ENCODE measurements around the gene DNASE1.

DNASE1 gene

DNA sequence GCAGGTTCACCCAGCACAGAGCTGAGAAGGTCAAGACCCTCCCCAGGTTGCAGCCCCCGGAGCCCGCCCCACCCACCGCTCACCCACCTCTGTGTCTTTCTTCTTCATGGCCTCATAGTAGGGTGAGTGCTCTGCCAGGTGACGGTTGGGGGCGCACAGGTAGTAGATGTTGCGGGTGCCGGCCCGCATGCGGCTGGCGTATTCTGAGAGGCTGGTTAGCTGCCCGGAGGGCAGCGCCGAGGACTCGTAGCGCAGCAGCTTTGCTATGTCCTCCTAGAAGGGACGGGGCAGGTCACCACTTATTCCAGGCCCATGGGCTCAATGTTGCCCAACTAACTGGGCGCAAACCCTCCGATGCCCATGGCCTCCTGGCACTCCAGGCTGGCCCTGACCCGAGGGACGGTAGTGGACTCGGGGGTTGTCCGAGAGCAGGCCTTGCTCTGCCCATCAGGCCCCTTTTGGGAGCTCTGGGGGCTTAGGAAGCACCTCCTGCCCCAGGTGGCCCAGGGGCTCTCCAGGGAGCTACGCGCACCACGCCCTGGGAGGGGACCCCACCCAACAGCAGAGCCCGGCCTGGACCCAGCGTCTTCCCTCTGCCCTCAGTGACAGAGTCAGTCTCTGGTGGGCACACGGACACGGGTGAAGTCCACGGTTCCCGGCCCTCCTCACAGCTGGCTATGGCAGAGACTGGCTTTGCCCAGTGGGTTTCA lies 9.9 kb downstream of the DNASE1 start:
- no CpG with 5 or more reads among the region's 31 CpGs for WGBS (ENCODE audit: insufficient coverage, insufficient read length)
- H3K9me3 ChIP-seq (ENCODE audit: control insufficient read depth, insufficient read depth, low read length): no peaks in the 10 kb centered on the region
- DNase-seq (ENCODE audit: low read depth, low spot score): no peak
- H3K36me3 ChIP-seq (ENCODE audit: control insufficient read depth, insufficient read depth, low read length): peaks cover 47% of the 10 kb centered on the region
- H3K27me3 ChIP-seq (ENCODE audit: control insufficient read depth, insufficient read depth, low read length): no peaks in the 10 kb centered on the region
- no peaks in the 10 kb centered on the region for H3K4me1 ChIP-seq (ENCODE audit: control insufficient read depth, insufficient read depth, low read length)
- H3K27ac ChIP-seq (ENCODE audit: low read length): no peak overlapping the region
- no peak overlapping the region for H3K4me3 ChIP-seq (ENCODE audit: low read length)

DNA sequence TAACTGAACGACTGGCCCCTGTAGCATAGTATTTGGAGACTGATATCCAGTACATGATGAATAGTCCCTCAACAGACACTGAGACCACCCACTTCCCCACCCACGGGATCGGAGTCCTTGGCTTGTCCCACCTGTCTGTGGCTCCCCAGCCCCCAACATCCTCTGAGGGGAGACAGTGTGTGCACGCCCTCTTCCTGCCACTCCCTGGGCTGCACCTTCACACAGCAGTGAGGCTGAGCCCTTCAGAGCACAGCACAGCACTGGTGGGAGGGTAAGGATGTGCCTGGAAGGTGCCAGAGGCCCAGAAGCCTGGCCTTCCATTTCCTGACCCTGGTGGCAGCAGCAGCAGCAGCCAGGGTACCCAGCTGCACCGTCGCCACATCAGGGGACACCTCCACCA lies 11.0 kb downstream of the DNASE1 start:
- WGBS (ENCODE audit: insufficient coverage, insufficient read length): no CpG with 5 or more reads among the region's 6 CpGs
- Histone ChIP-seq H3K27ac (ENCODE audit: low read length) (no peak overlapping the region), H3K4me3 (ENCODE audit: low read length) (no peak overlapping the region), H3K9me3 (ENCODE audit: control insufficient read depth, insufficient read depth, low read length) (no peaks in the 10 kb centered on the region), H3K4me1 (ENCODE audit: control insufficient read depth, insufficient read depth, low read length) (no peaks in the 10 kb centered on the region), H3K27me3 (ENCODE audit: control insufficient read depth, insufficient read depth, low read length) (no peaks in the 10 kb centered on the region), H3K36me3 (ENCODE audit: control insufficient read depth, insufficient read depth, low read length) (peaks cover 47% of the 10 kb centered on the region)
- no peak for DNase-seq (ENCODE audit: low read depth, low spot score)

DNA sequence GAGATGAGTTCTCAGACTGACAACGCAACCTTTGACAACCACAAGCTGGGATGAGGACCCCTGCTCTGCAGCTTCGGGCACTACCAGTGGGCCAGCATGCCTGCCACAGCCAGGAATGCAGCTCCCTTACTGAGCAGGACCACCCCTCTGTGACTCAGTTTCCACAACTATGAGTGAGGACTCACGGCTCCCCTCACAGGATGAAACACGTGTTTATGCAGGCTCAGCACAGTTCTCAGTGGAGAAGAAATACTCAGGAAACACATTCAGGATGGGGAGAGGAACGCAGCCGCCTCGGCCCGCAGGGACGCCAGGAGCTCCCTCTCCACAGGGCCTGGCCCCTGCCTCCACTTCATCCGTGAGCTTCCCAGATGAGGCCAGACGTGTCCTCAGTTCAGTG lies 14.1 kb downstream of the DNASE1 start:
- Histone ChIP-seq H3K27ac (ENCODE audit: low read length) (no peak overlapping the region), H3K4me1 (ENCODE audit: control insufficient read depth, insufficient read depth, low read length) (no peaks in the 10 kb centered on the region), H3K9me3 (ENCODE audit: control insufficient read depth, insufficient read depth, low read length) (no peaks in the 10 kb centered on the region), H3K4me3 (ENCODE audit: low read length) (no peak overlapping the region), H3K27me3 (ENCODE audit: control insufficient read depth, insufficient read depth, low read length) (no peaks in the 10 kb centered on the region), H3K36me3 (ENCODE audit: control insufficient read depth, insufficient read depth, low read length) (peaks cover 39% of the 10 kb centered on the region)
- no peak for DNase-seq (ENCODE audit: low read depth, low spot score)
- WGBS (ENCODE audit: insufficient coverage, insufficient read length): no CpG with 5 or more reads among the region's 11 CpGs

DNA sequence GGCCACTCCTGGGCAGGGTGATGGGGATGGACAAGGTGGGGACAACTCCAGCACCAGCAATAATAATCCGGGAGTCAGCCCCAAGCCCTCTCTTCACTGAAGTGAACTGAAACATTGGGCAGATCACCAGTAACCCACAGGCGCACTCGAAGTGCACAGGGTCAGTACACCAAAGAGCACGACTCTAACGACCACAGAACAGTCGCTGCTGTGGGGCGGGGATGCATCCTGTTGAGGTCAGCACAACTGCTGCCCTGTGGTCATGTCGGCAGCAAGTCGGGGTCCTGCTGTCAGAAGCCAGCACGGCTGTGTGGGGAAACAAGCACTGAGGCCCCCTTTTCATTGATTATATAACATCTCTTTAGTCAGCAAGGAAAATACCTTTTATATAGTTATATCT lies 14.6 kb downstream of the DNASE1 start:
- Histone ChIP-seq H3K27me3 (ENCODE audit: control insufficient read depth, insufficient read depth, low read length) (no peaks in the 10 kb centered on the region), H3K4me1 (ENCODE audit: control insufficient read depth, insufficient read depth, low read length) (no peaks in the 10 kb centered on the region), H3K36me3 (ENCODE audit: control insufficient read depth, insufficient read depth, low read length) (peaks cover 40% of the 10 kb centered on the region), H3K4me3 (ENCODE audit: low read length) (no peak overlapping the region), H3K27ac (ENCODE audit: low read length) (no peak overlapping the region), H3K9me3 (ENCODE audit: control insufficient read depth, insufficient read depth, low read length) (no peaks in the 10 kb centered on the region)
- no peak for DNase-seq (ENCODE audit: low read depth, low spot score)
- no CpG with 5 or more reads among the region's 10 CpGs for WGBS (ENCODE audit: insufficient coverage, insufficient read length)

DNA sequence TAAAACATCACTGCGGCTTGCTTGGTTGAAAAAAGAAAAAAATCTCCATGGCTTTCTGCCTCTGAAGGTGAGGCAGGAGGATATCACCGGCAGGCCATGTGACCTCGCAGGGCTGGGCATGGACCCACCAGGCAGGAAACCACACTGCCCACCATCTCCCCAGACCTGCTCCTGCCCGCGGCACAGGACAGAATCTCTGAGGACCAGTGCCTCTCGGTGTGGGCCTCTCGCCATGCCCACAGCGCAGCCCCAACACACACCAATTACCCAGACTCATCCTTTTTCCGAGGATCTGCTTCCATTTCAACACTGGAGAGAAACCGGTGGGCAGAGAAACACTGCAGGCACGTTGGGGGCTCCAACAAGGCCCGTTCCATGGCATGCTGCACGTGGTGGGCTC lies 16.2 kb downstream of the DNASE1 start:
- Histone ChIP-seq H3K27ac (ENCODE audit: low read length) (no peak overlapping the region), H3K4me1 (ENCODE audit: control insufficient read depth, insufficient read depth, low read length) (no peaks in the 10 kb centered on the region), H3K9me3 (ENCODE audit: control insufficient read depth, insufficient read depth, low read length) (no peaks in the 10 kb centered on the region), H3K4me3 (ENCODE audit: low read length) (no peak overlapping the region), H3K36me3 (ENCODE audit: control insufficient read depth, insufficient read depth, low read length) (peaks cover 42% of the 10 kb centered on the region), H3K27me3 (ENCODE audit: control insufficient read depth, insufficient read depth, low read length) (no peaks in the 10 kb centered on the region)
- whole genome bisulfite sequencing (ENCODE audit: insufficient coverage, insufficient read length): no CpG with 5 or more reads among the region's 13 CpGs
- DNase-seq (ENCODE audit: low read depth, low spot score): no peak

DNA sequence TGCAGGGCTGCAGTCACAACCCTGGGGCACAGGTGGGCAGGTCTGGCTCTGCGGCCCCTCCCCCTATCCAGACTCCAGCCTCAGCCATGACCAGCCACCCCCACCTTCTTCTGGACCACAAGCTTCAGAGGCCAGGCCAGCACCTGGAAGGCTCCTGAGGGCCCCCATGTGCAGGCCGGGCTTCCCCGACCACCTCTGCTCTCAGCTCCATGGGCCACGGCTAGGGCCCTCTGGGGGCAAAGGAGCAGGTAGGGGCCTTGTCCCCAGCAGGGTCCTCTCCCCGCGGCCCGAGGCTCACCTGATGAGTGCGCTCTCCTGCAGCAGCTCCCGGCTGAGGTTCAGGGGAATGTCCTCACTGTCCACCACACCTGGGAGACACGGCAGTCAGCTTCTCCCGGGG lies 16.9 kb downstream of the DNASE1 start:
- no peak overlapping the region for H3K27ac ChIP-seq (ENCODE audit: low read length)
- H3K27me3 ChIP-seq (ENCODE audit: control insufficient read depth, insufficient read depth, low read length): no peaks in the 10 kb centered on the region
- no peaks in the 10 kb centered on the region for H3K9me3 ChIP-seq (ENCODE audit: control insufficient read depth, insufficient read depth, low read length)
- H3K4me1 ChIP-seq (ENCODE audit: control insufficient read depth, insufficient read depth, low read length): no peaks in the 10 kb centered on the region
- no peak for DNase-seq (ENCODE audit: low read depth, low spot score)
- peaks cover 44% of the 10 kb centered on the region for H3K36me3 ChIP-seq (ENCODE audit: control insufficient read depth, insufficient read depth, low read length)
- no peak overlapping the region for H3K4me3 ChIP-seq (ENCODE audit: low read length)
- WGBS (ENCODE audit: insufficient coverage, insufficient read length): no CpG with 5 or more reads among the region's 11 CpGs

DNA sequence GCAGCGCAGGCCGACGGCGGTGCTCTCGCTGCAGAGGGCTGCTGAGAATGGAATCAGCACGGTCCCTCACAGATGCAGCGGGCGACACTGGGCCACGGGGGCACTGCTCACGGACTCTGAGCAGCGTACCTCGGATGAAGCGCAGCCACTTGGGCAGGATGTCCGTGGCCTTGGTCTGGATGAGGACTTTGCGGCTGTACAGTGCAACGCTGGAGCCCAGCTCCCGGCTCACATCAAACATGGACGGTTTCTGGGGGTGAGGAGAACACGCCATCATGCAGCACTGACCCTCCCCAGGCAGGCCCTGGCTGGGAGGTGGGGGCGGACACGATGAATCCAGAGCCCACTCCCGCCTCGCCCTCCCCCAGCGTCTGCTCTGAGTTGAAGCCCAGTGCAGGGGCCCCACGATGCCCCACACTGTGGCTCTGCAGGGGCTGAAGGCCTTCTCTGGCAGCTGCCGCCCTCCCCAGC lies 18.1 kb downstream of the DNASE1 start:
- DNase-seq (ENCODE audit: low read depth, low spot score): no peak
- no peak overlapping the region for H3K4me3 ChIP-seq (ENCODE audit: low read length)
- H3K9me3 ChIP-seq (ENCODE audit: control insufficient read depth, insufficient read depth, low read length): no peaks in the 10 kb centered on the region
- no peaks in the 10 kb centered on the region for H3K4me1 ChIP-seq (ENCODE audit: control insufficient read depth, insufficient read depth, low read length)
- WGBS (ENCODE audit: insufficient coverage, insufficient read length): no CpG with 5 or more reads among the region's 26 CpGs
- H3K27ac ChIP-seq (ENCODE audit: low read length): no peak overlapping the region
- H3K27me3 ChIP-seq (ENCODE audit: control insufficient read depth, insufficient read depth, low read length): no peaks in the 10 kb centered on the region
- peaks cover 44% of the 10 kb centered on the region for H3K36me3 ChIP-seq (ENCODE audit: control insufficient read depth, insufficient read depth, low read length)

DNA sequence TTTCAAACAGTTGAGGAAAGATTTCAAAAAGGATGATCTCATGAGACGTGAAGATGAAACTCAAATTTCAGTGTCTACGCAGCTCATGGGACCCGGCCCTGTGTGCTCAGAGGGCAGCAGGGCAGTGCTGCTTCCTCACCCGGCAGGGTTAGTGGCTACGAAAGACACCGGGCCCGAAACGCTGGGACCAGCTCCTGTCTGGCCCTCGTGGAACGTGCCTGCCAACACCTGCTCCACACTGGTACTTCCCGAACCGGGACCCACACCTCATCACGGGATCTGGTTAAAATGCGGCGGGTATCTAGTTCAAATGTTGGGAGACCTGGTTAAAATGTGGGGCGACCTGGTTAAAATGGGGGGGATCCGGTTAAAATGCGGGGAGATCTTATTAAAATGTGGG lies 18.7 kb downstream of the DNASE1 start:
- no peak for DNase-seq (ENCODE audit: low read depth, low spot score)
- Histone ChIP-seq H3K27me3 (ENCODE audit: control insufficient read depth, insufficient read depth, low read length) (no peaks in the 10 kb centered on the region), H3K27ac (ENCODE audit: low read length) (no peak overlapping the region), H3K9me3 (ENCODE audit: control insufficient read depth, insufficient read depth, low read length) (no peaks in the 10 kb centered on the region), H3K4me1 (ENCODE audit: control insufficient read depth, insufficient read depth, low read length) (no peaks in the 10 kb centered on the region), H3K4me3 (ENCODE audit: low read length) (no peak overlapping the region), H3K36me3 (ENCODE audit: control insufficient read depth, insufficient read depth, low read length) (peaks cover 47% of the 10 kb centered on the region)
- WGBS (ENCODE audit: insufficient coverage, insufficient read length): no CpG with 5 or more reads among the region's 18 CpGs

DNA sequence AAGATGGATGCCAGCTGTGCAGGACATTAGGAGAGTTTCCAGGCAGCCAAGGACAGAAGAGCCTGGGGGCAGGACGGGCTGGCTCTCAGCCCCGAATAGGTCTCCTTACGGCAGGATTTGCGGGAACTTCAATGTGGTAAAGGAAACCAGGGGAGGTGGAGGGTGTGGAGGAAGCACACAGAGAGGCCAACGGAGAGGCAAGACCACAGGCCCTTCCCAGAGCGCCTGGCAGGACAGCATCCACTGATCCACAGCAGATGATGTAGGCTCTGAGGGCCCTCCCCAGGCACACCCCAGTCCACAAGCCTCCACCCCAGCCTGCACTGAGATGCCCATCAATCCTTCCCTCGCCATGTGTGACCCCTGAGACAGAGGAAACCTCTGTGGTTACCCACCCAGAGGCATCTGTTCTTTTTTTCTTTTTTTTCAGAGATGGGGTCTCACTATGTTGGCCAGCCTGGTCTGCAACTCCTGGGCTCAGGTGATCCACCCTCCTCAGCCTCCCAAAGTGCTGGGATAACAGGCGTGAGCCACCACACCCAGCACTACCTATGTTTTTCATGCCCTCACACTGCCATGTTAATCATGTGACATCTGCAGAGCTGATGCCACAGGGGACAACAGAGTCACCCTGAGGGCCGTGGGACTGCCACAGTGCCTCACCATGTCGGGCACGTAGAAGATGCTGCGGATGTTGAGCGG lies 19.3 kb downstream of the DNASE1 start:
- no peak overlapping the region for H3K27ac ChIP-seq (ENCODE audit: low read length)
- no peaks in the 10 kb centered on the region for H3K4me1 ChIP-seq (ENCODE audit: control insufficient read depth, insufficient read depth, low read length)
- no peaks in the 10 kb centered on the region for H3K9me3 ChIP-seq (ENCODE audit: control insufficient read depth, insufficient read depth, low read length)
- no peak for DNase-seq (ENCODE audit: low read depth, low spot score)
- no peak overlapping the region for H3K4me3 ChIP-seq (ENCODE audit: low read length)
- no peaks in the 10 kb centered on the region for H3K27me3 ChIP-seq (ENCODE audit: control insufficient read depth, insufficient read depth, low read length)
- WGBS (ENCODE audit: insufficient coverage, insufficient read length): no CpG with 5 or more reads among the region's 13 CpGs
- peaks cover 46% of the 10 kb centered on the region for H3K36me3 ChIP-seq (ENCODE audit: control insufficient read depth, insufficient read depth, low read length)

DNA sequence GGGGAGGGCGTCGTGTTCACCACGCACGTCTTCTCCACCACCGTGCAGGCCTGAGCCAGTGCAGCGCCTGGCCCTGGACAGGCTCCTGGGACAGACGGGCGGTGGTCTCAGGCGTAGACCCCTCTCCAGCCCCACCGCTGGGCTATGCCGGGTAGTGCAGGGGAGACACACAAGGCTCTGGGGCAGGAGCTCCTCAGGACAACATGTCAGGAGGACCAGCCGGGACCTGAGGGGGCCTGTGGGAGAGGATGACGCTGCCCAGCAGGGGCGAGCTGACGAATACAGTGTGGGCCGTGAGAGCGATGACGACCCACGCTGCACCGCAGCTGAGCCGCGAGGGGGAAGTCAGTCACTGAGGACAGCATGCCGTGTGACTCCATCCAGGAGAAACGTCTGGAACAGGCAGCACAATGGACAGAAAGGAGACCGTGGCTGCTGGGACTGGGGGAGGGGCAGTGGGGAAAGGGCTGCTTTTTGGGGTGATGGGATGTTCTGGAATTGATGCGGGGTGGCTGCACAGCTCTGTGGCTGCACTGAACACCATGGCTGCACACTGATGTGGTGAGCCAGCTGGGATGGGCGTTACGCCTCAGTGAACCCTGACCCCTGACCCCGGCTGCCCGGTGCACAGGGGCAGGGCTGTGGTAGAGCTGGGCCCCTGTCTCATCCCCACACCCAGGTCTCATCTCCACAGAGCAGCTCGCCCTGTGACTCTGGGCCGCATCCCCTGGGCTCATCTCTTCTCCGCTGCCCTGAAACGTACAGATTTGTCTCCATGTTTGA lies 20.2 kb downstream of the DNASE1 start:
- no CpG with 5 or more reads among the region's 34 CpGs for WGBS (ENCODE audit: insufficient coverage, insufficient read length)
- DNase-seq (ENCODE audit: low read depth, low spot score): no peak
- no peaks in the 10 kb centered on the region; the same call in 1 of the 2 replicates for H3K4me1 ChIP-seq (ENCODE audit: control insufficient read depth, insufficient read depth, low read length)
- H3K36me3 ChIP-seq (ENCODE audit: control insufficient read depth, insufficient read depth, low read length): peaks cover 43% of the 10 kb centered on the region
- no peak overlapping the region for H3K27ac ChIP-seq (ENCODE audit: low read length)
- no peaks in the 10 kb centered on the region for H3K27me3 ChIP-seq (ENCODE audit: control insufficient read depth, insufficient read depth, low read length)
- H3K9me3 ChIP-seq (ENCODE audit: control insufficient read depth, insufficient read depth, low read length): no peaks in the 10 kb centered on the region
- no peak overlapping the region for H3K4me3 ChIP-seq (ENCODE audit: low read length)

All from iPS DF 6.9 (cell line).